ENCODE measurements around the gene TMED8. TPM values are rescaled to one million over a fixed set of nuclear protein-coding genes. Genes with fewer than 3 reads are reported as not detected.

The TMED8 gene
- total and polyA plus RNA-seq, 4 experiments from 2014 or later: 2.5 to 8.6 (median 5.9) TPM

Other genes with a start within 250 kb of the TMED8 start
- gene ZDHHC22, start 235.3 kb downstream of the TMED8 start, total RNA-seq: not detected
- gene ZDHHC22, start 235.3 kb downstream of the TMED8 start, polyA plus RNA-seq: not detected
- 1 to 10 TPM in 1 of 2 experiments, under 1 TPM in 1; 0.36 to 1.7 TPM for gene TMEM63C, start 195.3 kb downstream of the TMED8 start, total RNA-seq
- not detected for gene TMEM63C, start 195.3 kb downstream of the TMED8 start, polyA plus RNA-seq
- not detected for gene NGB, start 105.9 kb downstream of the TMED8 start, total RNA-seq
- gene NGB, start 105.9 kb downstream of the TMED8 start, polyA plus RNA-seq: not detected
- gene POMT2, start 56.2 kb downstream of the TMED8 start, total RNA-seq: 10 to 100 TPM; 13.2 to 15.2 TPM
- gene POMT2, start 56.2 kb downstream of the TMED8 start, polyA plus RNA-seq: 1 to 10 TPM in 1 of 2 donors, under 1 TPM in 1; 0.86 to 1.1 TPM
- gene GSTZ1, start 56.1 kb downstream of the TMED8 start, total RNA-seq: 10 to 100 TPM; 10.5 to 11.8 TPM
- 1 to 10 TPM; 5.2 to 6.4 TPM for gene GSTZ1, start 56.1 kb downstream of the TMED8 start, polyA plus RNA-seq
- gene SAMD15, start 285 bp upstream of the TMED8 start, total RNA-seq: under 1 TPM; 0.11 to 0.38 TPM
- not detected for gene SAMD15, start 285 bp upstream of the TMED8 start, polyA plus RNA-seq
- 1 to 10 TPM; 1.1 TPM for gene NOXRED1, start 46.4 kb upstream of the TMED8 start, total RNA-seq
- gene NOXRED1, start 46.4 kb upstream of the TMED8 start, polyA plus RNA-seq: not detected
- 10 to 100 TPM; 18.6 to 22.5 TPM for gene VIPAS39, start 80.5 kb upstream of the TMED8 start, total RNA-seq
- 1 to 10 TPM; 7.6 to 8.4 TPM for gene VIPAS39, start 80.5 kb upstream of the TMED8 start, polyA plus RNA-seq
- 10 to 100 TPM; 88.5 to 89.9 TPM for gene AHSA1, start 81.0 kb upstream of the TMED8 start, total RNA-seq
- gene AHSA1, start 81.0 kb upstream of the TMED8 start, polyA plus RNA-seq: 100 to 1,000 TPM in 1 of 2 donors, 10 to 100 TPM in 1; 95.6 to 134 TPM
- not detected for gene ISM2, start 121.7 kb upstream of the TMED8 start, total RNA-seq
- gene ISM2, start 121.7 kb upstream of the TMED8 start, polyA plus RNA-seq: not detected
- 10 to 100 TPM; 25.9 to 31.3 TPM for gene SPTLC2, start 239.5 kb upstream of the TMED8 start, total RNA-seq
- 10 to 100 TPM; 11.2 to 23.7 TPM for gene SPTLC2, start 239.5 kb upstream of the TMED8 start, polyA plus RNA-seq